ENCODE measurements around the gene BTBD6.

DNA sequence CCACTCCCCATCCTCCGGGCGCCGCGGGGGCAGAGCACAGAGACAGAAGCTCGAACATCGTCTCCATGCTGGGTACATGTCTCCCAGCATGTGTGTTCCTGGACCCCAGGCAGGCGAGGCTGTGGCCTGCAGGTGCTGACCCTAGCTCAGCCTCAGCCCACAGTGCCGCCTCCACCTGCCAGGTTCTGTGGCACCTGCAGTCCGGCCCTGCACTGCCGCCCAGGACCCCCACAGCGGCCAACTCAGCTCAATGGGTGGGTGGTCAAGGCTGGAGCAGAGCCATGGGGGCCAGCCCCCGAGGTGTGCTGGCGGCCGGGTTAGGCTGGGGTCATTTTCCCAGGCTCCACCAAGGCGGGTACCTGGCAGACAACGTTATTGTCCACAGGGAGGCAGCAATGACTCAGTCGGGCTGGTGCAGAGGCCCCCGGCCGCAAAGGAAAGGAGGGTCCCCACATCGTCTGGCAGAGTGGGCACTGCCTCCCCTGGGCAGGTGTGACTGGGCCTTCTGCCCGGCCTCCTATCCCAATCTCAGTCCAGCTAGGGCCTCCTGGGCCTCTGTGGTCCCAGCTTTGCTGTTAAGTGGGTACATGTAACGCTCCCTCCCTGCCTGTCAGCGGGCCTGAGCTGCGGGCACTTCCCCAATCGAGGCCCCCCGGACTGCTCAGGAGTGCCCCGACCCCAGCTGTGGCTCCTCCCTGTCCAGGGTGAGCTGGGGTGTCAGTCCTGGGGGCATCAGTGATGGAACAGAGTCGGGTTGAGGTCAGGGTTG is 47.0 kb upstream of the BTBD6 start:
- TF ChIP-seq, protein P1, sequence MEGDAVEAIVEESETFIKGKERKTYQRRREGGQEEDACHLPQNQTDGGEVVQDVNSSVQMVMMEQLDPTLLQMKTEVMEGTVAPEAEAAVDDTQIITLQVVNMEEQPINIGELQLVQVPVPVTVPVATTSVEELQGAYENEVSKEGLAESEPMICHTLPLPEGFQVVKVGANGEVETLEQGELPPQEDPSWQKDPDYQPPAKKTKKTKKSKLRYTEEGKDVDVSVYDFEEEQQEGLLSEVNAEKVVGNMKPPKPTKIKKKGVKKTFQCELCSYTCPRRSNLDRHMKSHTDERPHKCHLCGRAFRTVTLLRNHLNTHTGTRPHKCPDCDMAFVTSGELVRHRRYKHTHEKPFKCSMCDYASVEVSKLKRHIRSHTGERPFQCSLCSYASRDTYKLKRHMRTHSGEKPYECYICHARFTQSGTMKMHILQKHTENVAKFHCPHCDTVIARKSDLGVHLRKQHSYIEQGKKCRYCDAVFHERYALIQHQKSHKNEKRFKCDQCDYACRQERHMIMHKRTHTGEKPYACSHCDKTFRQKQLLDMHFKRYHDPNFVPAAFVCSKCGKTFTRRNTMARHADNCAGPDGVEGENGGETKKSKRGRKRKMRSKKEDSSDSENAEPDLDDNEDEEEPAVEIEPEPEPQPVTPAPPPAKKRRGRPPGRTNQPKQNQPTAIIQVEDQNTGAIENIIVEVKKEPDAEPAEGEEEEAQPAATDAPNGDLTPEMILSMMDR (conservative IDR thresholded peaks at IDR 0.05 in 1 of 2, IDR thresholded peaks at IDR 0.05 in 1 of 2; ENCODE audit: low read depth in 1 of 2, low read length in 2 of 2) = no peak
- TF ChIP-seq EZH2 (IDR thresholded peaks at IDR 0.05; ENCODE audit: low read length, missing control alignments) = no peak
